Skeletal muscle cell (primary cell): ENCODE measurements around the gene MMRN2.
A peak's percentile ranks its signal among the peaks of the same experiment; 100 is the strongest.

Experiments
- DNase-seq: peaks from one replicate; pipeline ENCODE4 v3.0.0-alpha.2; 2010; ENCODE audit warnings: low read depth
- H3K4me3 ChIP-seq: 2 replicates; pipeline ENCODE4 v1.5.1; 2011; ENCODE audit warnings: low read depth, mild to moderate bottlenecking, control low read depth, low read length, moderate library complexity

MMRN2 gene

DNA sequence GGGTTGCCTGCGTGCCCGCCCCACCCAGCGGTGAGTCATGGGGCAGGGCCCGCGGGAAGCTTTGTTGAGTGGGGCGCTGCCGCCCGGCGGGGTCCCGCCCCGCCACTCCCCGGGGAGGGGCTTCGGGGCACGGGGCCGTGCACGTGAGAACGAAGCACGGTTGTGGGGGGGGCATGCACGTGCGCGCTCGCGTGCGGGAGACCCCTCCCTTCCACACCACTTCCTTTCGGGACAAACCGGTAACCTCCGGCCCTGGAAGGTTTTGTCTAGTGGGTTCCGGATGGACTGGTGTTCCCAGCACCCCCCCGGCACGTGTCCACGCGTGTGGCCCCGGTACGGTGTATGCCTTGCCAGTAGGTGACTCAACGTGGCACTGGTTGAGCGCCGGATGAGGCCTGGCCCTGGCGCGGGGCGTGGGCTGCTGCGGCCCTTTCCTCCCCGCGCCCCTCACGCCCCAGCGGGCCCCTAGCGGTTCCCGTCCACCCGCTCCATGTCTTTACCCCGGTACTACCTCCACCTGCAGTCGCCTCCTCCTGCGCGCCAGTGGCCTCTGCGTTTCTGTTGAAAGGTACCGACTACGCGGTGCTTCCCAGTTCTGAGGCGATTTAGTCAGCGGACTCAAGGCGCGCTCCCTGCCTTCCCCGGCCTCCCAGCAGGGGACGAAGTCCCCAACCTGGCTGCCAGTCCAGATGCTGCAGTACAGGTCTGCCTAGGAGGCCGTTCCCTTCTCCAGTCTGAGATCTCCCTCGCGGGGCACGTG is 14.0 kb upstream of the MMRN2 start:
- DNase-seq = peak; percentile 55
- peak overlapping the region; percentile 55 for H3K4me3 ChIP-seq

DNA sequence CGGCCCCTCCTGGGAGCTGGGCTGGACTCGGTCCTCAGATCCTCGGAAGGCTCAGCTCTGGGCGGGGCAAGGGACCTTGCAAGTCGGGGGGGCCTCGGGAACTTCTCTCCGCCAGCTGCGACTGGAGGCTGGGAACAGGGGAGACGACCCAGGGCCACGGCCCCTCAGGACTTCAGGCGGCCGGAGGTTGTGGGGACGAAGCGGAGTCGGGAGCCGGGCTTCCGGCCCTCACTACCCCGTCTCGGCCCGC is 13.5 kb upstream of the MMRN2 start:
- peak overlapping the region; percentile 55 for H3K4me3 ChIP-seq

GRCh38 chr10:86970162-86970981 is 13.0 kb upstream of the MMRN2 start:
- no peak for DNase-seq
- peak overlapping the region; percentile 55 for H3K4me3 ChIP-seq

More for the DNA sequence above, 13.5 kb upstream of the MMRN2 start:
- no peak for DNase-seq

- H3K4me3 ChIP-seq = peak overlapping the region; percentile 30
- no peak for DNase-seq
Observed at GRCh38 chr10:86969421-86970041, 12.1 kb upstream of the MMRN2 start.

DNA sequence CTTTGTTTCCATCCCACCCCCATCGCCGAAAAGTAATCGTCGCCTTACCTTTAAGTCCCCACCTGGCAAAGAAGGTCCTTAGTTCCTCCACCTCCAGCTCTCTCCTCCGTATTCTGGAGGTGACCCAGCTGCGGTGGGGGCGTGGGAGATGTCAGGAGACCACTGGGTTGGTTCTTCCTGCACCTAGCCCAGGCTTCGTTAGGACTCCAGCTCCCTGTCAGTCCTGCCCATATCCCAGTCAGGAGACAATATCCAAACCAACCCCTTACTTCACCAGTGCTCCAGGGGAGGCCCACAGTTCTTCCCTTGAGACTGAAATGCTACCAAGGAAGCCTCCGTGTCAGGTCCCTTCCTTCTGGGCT is 11.6 kb upstream of the MMRN2 start:
- no peak for DNase-seq
- peak overlapping the region; percentile 30 for H3K4me3 ChIP-seq

- no peak for DNase-seq
- H3K4me3 ChIP-seq = peak within 1 kb of the TSS; percentile 30
Observed at GRCh38 chr10:86968271-86968993, 11.0 kb upstream of the MMRN2 start, which contains the start of gene ADIRF. TSS of gene ADIRF (plus strand) at chr10:86968482. CDS start at chr10:86968545, 63 bp downstream.

- H3K4me3 ChIP-seq = no peak overlapping the region
- no peak for DNase-seq
Observed at GRCh38 chr10:86967481-86967941, 10.1 kb upstream of the MMRN2 start.

- no peak overlapping the region for H3K4me3 ChIP-seq
- no peak for DNase-seq
Observed at GRCh38 chr10:86965986-86966654, 8.7 kb upstream of the MMRN2 start.

DNA sequence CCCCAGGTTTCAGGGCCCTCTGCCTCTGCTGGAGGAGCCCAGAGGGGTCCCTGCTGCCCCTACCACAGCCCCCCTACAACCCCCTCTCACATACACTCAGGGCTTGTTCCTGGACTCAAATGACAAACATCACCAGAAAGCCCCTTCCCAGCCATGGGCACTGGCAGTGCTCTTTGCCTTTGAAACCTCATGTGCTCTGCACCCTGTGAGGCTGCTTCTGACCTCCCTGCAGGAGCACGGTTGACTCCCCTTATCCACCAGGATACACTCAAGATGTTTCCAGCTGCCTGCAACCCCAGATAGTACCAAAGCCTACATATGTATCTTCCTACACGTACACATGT is 7.4 kb upstream of the MMRN2 start:
- DNase-seq = no peak

DNA sequence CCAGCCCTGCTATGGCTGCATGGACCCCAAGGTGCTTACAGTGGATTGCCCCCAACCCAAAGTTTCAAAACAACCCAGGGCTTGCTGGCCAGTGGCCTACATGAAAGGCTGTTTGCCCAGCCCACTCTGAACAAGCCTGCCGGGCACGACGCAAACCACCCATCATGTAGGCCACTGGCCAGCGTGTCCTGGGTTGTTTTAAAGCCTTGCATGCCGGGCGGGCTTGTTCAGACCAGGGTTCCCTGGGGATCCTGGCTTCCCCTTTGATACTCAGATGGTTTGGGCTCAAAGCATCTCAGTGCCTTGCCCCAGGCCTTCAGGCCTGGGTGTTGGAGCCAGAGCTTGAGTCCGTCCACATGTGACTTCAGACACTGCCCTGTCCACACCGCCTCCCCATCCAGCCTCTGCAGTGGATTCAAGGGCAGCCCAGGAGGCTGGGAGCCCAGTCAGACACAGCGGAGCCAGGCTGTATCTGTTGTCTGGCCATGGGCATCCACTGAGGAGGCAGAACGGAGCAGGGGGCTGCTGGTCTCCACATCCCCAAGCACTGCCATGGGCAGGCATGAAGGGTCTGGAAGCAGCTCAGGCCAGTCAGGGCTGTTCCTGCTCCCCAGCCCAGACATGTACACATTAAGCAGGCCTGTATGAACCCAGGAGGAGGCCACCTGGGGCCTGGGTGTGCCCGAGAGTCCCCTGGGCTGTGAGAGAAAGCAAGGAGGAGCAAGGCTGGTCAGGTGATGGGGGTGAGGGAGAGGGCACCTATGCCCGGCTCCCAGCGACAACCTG is 6.8 kb upstream of the MMRN2 start:
- no peak for DNase-seq
- H3K4me3 ChIP-seq = no peak overlapping the region

More for the DNA sequence above, 7.4 kb upstream of the MMRN2 start:
- H3K4me3 ChIP-seq = no peak overlapping the region

DNA sequence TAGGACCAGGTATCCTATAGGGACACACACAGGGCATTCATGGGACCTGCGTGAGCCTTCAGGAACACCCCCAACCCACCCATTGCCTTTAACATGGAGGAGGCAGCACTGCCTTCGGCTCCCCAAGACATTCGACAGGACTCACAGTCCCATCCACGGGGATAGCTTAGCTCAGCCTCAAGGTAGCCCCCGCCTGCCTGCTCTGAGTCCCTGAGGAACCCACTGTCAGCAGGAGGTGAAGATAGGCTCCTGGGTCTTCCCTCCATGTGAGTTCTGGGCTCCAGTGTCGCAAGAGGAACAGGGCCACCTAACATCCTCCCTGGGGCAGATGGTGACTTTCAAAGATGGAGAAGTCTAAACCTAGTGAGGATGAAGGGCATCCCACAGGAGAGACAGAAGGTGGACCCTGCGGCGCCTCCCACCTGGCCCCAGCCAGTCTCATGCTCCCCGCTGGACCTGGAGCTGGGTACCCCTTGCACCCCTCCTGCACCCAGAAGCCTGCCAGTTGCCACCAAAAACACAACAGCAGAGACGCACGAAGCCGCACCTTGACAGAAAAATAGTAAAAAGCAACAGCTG is 6.0 kb upstream of the MMRN2 start:
- no peak overlapping the region for H3K4me3 ChIP-seq
- DNase-seq = no peak

GRCh38 chr10:86962981-86963310 is 5.5 kb upstream of the MMRN2 start:
- no peak overlapping the region for H3K4me3 ChIP-seq
- DNase-seq = no peak

GRCh38 chr10:86962136-86962980 is 4.9 kb upstream of the MMRN2 start:
- DNase-seq = no peak
- H3K4me3 ChIP-seq = no peak overlapping the region

DNA sequence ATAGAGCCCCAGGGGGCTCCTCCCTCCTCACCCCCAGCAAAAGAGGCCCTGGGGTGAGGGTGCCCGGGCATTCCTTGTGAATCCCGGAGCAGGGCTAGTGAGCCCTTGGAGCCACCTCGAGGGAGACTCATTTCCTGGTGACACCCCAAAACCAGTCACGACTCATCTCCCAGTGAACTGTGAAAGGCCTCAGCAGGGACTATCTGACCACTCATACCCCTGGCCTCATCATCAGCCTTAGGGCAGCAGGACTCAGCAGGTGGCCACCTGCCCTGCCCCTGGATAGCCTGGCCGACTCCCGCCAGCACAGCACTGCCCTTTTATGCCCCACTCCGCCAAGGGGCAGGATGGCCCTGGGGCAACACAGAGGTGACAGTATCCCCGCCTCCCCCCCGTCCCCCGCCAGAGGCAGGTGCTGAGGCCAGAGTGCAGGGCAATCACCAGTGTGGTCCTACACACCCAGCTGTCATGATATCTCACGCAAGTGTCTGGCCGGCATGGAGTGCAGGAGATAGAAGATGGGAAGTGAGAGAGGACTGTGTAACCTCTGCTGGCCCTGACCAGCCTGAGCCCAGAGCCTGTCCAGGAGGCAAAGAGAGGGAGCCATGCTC is 4.2 kb upstream of the MMRN2 start:
- DNase-seq = no peak
- H3K4me3 ChIP-seq = no peak overlapping the region

DNA sequence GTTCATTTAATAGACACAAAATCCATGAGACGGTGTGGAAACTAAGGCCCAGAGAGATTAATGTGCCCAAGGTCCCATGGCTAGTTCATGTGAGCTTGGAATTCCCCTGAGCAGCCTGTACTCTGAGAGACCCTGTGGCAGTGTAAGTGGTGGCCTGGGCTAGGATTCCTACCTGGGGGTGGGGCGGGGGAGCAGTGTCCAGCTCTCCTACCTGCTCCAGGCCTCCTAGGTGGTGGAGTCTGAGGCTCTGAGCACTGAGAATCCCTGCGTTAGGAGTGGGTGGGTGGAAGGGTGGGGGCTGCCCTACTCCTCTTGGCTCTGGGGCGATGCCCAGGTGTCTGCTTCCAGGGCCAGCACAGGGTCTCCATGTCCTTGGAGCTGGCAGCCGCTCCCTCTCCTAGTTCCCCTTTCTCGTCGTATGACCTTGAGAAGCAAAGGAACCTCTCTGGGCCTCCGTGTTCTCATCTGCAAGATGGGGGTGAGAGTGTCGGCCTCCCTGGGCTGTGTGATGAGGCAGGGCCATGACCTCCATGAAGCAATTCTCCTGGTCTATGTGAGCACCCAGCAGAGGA is 3.5 kb upstream of the MMRN2 start:
- H3K4me3 ChIP-seq = no peak overlapping the region
- no peak for DNase-seq

DNA sequence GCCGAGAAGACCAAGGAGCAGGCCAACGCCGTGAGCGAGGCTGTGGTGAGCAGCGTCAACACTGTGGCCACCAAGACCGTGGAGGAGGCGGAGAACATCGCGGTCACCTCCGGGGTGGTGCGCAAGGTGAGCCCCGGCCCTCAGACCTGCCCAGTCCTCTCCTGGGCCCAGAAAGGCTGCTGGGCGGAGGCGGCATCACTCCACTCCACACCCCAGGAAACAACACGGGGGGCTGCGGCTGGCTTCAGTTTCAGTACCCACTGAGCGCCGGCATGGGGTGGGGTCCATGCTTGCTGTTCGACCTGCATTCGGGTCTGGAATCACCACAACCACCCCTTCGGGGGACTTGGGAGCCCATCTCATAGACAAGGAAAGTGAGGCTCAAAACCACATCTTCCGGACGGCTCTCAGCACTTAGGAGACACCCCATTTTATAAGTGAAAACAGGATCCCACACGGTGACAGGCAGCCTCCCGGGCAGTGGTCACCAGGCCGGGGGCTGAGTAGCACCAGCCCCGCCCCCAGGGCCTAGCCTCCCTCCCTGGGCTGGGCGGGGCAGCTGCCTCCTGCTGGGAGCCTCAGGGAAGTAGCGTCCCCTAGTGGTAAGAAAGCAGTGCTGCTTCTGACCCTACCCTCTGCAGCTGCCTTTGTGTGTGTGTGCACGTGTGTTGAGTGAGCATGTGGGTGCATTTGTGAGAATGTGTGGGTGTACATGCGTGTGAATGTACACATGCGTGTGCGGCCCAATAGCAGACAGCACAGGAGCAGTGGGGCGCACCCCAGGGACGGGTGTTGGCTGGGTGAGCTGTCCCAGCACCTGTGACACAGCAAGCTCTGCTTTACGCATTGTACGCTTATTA is 2.8 kb upstream of the MMRN2 start:
- no peak overlapping the region for H3K4me3 ChIP-seq
- no peak for DNase-seq
